ENCODE data around the gene SH3RF3. TPM values are rescaled to one million over a fixed set of nuclear protein-coding genes. Genes with fewer than 3 reads are reported as not detected.

SH3RF3 gene
- total RNA-seq, 1 experiment from 2014 or later = 4.9 TPM

GRCh38 chr2:109336296-109336695, 207.3 kb downstream of the SH3RF3 start:
- H3K27ac ChIP-seq (ENCODE audit: low read length) = no peak overlapping the region
- in situ Hi-C loops (cut with HindIII; ENCODE audit: low pct_unique_long_range_greater_than_20kb, low sequenced_read_pairs) = no loop called here
- no TSS peak for BruUV-seq (replicated peaks)

GRCh38 chr2:109337221-109337620, 208.2 kb downstream of the SH3RF3 start:
- CTCF ChIA-PET = no interaction called here
- H3K4me1 ChIP-seq (ENCODE audit: control insufficient read depth, insufficient read depth, low read length) = peaks cover 9% of the 10 kb centered on the region
- intact Hi-C loops (cut with micrococcal nuclease; ENCODE audit: unreplicated experiment) = no loop called here

More at GRCh38 chr2:109336296-109336695, 207.3 kb downstream of the SH3RF3 start:
- no peak for ATAC-seq
- Histone ChIP-seq H3K36me3 (ENCODE audit: control insufficient read depth, insufficient read depth, low read length) (no peaks in the 10 kb centered on the region), H3K4me1 (ENCODE audit: control insufficient read depth, insufficient read depth, low read length) (peaks cover 12% of the 10 kb centered on the region), H3K4me3 (ENCODE audit: low read depth in 2 of 2, low read length in 2 of 2) (no peak overlapping the region), H3K9me3 (ENCODE audit: control insufficient read depth, insufficient read depth, low read depth, low read length) (no peaks in the 10 kb centered on the region), H3K27me3 (ENCODE audit: control insufficient read depth, insufficient read depth, low read length) (no peaks in the 10 kb centered on the region)
- CTCF ChIA-PET = no interaction called here
- POLR2A ChIA-PET = no interaction called here
- intact Hi-C loops (cut with micrococcal nuclease; ENCODE audit: unreplicated experiment) = no loop called here
- no peak for DNase-seq (ENCODE audit: low read depth, low spot score)
- no peak for TF ChIP-seq SIN3A (IDR thresholded peaks at IDR 0.05; ENCODE audit: borderline replicate concordance, insufficient read depth, low read depth, low read length)
- no peak for TF ChIP-seq TCF7L2 (IDR thresholded peaks at IDR 0.05; ENCODE audit: low read depth, low read length)
- no peak for TF ChIP-seq POLR2AphosphoS5 (IDR thresholded peaks at IDR 0.05; ENCODE audit: low read depth, low read length)
- TF ChIP-seq CTCF (IDR thresholded peaks at IDR 0.05) = no peak
- no peak for TF ChIP-seq REST (IDR thresholded peaks at IDR 0.05; ENCODE audit: insufficient read depth in 1 of 2, low read depth in 2 of 2, low read length in 1 of 2)

More at GRCh38 chr2:109337221-109337620, 208.2 kb downstream of the SH3RF3 start:
- ATAC-seq (no peak), DNase-seq (ENCODE audit: low read depth, low spot score) (no peak)
- no peak for TF ChIP-seq CTCF (IDR thresholded peaks at IDR 0.05)
- no TSS peak for BruUV-seq (replicated peaks)
- POLR2A ChIA-PET = no interaction called here
- no peaks in the 10 kb centered on the region for H3K36me3 ChIP-seq (ENCODE audit: control insufficient read depth, insufficient read depth, low read length)
- no peaks in the 10 kb centered on the region for H3K27me3 ChIP-seq (ENCODE audit: control insufficient read depth, insufficient read depth, low read length)
- no peak overlapping the region for H3K27ac ChIP-seq (ENCODE audit: low read length)
- H3K4me3 ChIP-seq (ENCODE audit: low read depth in 2 of 2, low read length in 2 of 2) = no peak overlapping the region
- no peaks in the 10 kb centered on the region for H3K9me3 ChIP-seq (ENCODE audit: control insufficient read depth, insufficient read depth, low read depth, low read length)
- in situ Hi-C loops (cut with HindIII; ENCODE audit: low pct_unique_long_range_greater_than_20kb, low sequenced_read_pairs) = no loop called here

Data from Panc1 (cell line).